Ishikawa (cell line): ENCODE data around the gene ASAP2.

Experiments
- CEBPB ChIP-seq: IDR thresholded peaks from 2 replicates; pipeline ENCODE4 v1.6.1; 2012
- CREB1 ChIP-seq: IDR thresholded peaks from 2 replicates; pipeline ENCODE4 v1.6.1; 2012; ENCODE audit warnings: low read depth
- EGR1 ChIP-seq: IDR thresholded peaks from 2 replicates; pipeline ENCODE4 v1.6.1; 2012
- EP300 ChIP-seq: IDR thresholded peaks from 2 replicates; pipeline ENCODE4 v1.6.1; 2012; ENCODE audit warnings: borderline replicate concordance
- FOXM1 ChIP-seq: IDR thresholded peaks from 2 replicates; pipeline ENCODE4 v1.6.1; 2012; ENCODE audit warnings: low read depth, borderline replicate concordance
- MAX ChIP-seq: IDR thresholded peaks from 2 replicates; pipeline ENCODE4 v1.6.1; 2012
- NFIC ChIP-seq: IDR thresholded peaks from 2 replicates; pipeline ENCODE4 v1.6.1; 2012
- RAD21 ChIP-seq: IDR thresholded peaks from 2 replicates; pipeline ENCODE4 v1.6.1; 2012; ENCODE audit warnings: low read depth
- TAF1 ChIP-seq: IDR thresholded peaks from 2 replicates; pipeline ENCODE4 v1.6.1; 2012; ENCODE audit warnings: low read depth, mild to moderate bottlenecking
- TCF12 ChIP-seq: IDR thresholded peaks from 2 replicates; pipeline ENCODE4 v1.6.1; 2012; ENCODE audit warnings: low read depth
- TEAD4 ChIP-seq: IDR thresholded peaks from 2 replicates; pipeline ENCODE4 v1.6.1; 2012
- USF1 ChIP-seq: IDR thresholded peaks from 2 replicates; pipeline ENCODE4 v1.6.1; 2012
- YY1 ChIP-seq: IDR thresholded peaks from 2 replicates; pipeline ENCODE4 v1.6.1; 2012; ENCODE audit warnings: low read depth
- ZBTB7A ChIP-seq: IDR thresholded peaks from 2 replicates; pipeline ENCODE4 v1.6.1; 2012; ENCODE audit warnings: low read depth
- TF ChIP-seq, protein P1 (sequence below): IDR thresholded peaks from 2 replicates; pipeline ENCODE4 v1.6.1; 2012; ENCODE audit warnings: low read depth, mild to moderate bottlenecking

ASAP2 gene

DNA sequence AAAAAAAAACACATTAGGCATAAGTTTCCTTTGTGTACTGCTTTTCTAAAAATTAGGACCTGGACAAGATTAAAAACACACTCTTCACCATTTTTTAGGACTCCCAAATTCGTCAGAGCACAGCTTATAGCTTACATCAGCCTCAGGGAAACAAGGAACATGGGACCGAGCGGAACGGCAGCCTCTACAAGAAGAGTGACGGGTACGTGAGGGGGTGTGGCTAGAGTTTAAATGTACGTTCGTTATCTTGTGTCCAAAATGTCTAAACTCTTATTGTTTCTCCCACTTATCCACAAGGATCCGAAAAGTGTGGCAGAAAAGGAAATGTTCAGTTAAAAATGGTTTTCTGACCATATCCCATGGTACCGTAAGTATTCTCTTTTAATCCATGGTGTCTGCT lies 137.8 kb downstream of the ASAP2 start:
- no peak for TF ChIP-seq NFIC
- no peak for TF ChIP-seq TAF1
- TF ChIP-seq RAD21 = no peak
- no peak for TF ChIP-seq TEAD4
- TF ChIP-seq YY1 = no peak
- TF ChIP-seq, protein P1, sequence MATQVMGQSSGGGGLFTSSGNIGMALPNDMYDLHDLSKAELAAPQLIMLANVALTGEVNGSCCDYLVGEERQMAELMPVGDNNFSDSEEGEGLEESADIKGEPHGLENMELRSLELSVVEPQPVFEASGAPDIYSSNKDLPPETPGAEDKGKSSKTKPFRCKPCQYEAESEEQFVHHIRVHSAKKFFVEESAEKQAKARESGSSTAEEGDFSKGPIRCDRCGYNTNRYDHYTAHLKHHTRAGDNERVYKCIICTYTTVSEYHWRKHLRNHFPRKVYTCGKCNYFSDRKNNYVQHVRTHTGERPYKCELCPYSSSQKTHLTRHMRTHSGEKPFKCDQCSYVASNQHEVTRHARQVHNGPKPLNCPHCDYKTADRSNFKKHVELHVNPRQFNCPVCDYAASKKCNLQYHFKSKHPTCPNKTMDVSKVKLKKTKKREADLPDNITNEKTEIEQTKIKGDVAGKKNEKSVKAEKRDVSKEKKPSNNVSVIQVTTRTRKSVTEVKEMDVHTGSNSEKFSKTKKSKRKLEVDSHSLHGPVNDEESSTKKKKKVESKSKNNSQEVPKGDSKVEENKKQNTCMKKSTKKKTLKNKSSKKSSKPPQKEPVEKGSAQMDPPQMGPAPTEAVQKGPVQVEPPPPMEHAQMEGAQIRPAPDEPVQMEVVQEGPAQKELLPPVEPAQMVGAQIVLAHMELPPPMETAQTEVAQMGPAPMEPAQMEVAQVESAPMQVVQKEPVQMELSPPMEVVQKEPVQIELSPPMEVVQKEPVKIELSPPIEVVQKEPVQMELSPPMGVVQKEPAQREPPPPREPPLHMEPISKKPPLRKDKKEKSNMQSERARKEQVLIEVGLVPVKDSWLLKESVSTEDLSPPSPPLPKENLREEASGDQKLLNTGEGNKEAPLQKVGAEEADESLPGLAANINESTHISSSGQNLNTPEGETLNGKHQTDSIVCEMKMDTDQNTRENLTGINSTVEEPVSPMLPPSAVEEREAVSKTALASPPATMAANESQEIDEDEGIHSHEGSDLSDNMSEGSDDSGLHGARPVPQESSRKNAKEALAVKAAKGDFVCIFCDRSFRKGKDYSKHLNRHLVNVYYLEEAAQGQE = no peak
- TF ChIP-seq ZBTB7A = no peak
- no peak for TF ChIP-seq MAX
- TF ChIP-seq EGR1 = no peak
- TF ChIP-seq CEBPB = no peak
- TF ChIP-seq FOXM1 = no peak
- TF ChIP-seq TCF12 = no peak
- no peak for TF ChIP-seq EP300
- no peak for TF ChIP-seq CREB1
- TF ChIP-seq USF1 = no peak

- TF ChIP-seq RAD21 (no peak), TCF12 (no peak), EGR1 (no peak), FOXM1 (no peak), NFIC (no peak), ZBTB7A (no peak), CREB1 (no peak), TEAD4 (no peak), TAF1 (no peak), EP300 (no peak), CEBPB (no peak)
Observed at GRCh38 chr2:9345343-9345742, 138.7 kb downstream of the ASAP2 start.

DNA sequence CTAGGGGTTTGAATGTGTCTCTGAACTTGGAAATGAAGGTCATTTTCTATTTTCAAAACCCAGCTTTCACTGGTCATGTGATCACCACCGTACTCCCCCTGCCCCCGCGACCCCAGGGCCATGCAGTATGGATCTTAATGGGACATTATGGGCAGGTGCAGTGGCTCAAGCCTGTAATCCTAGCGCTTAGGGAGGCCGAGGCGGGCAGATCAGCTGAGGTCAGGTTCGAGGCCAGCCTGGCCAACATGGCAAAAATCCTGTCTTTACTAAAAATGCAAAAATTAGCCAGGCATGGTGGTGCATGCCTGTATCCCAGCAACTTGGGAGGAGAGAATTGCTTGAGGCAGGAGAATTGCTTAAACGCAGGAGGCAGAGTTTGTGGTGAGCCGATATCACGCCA lies 139.4 kb downstream of the ASAP2 start:
- TF ChIP-seq NFIC (no peak), YY1 (no peak)

- no peak for TF ChIP-seq TEAD4
- TF ChIP-seq TAF1 = no peak
- TF ChIP-seq FOXM1 = no peak
- no peak for TF ChIP-seq CREB1
- no peak for TF ChIP-seq EP300
- TF ChIP-seq EGR1 = no peak
- no peak for TF ChIP-seq NFIC
- no peak for TF ChIP-seq YY1
- TF ChIP-seq TCF12 = no peak
- TF ChIP-seq ZBTB7A = no peak
- no peak for TF ChIP-seq CEBPB
- TF ChIP-seq RAD21 = no peak
- TF ChIP-seq, protein P1 = no peak
- TF ChIP-seq USF1 = no peak
- no peak for TF ChIP-seq MAX
Observed at GRCh38 chr2:9346885-9347284, 140.3 kb downstream of the ASAP2 start.

DNA sequence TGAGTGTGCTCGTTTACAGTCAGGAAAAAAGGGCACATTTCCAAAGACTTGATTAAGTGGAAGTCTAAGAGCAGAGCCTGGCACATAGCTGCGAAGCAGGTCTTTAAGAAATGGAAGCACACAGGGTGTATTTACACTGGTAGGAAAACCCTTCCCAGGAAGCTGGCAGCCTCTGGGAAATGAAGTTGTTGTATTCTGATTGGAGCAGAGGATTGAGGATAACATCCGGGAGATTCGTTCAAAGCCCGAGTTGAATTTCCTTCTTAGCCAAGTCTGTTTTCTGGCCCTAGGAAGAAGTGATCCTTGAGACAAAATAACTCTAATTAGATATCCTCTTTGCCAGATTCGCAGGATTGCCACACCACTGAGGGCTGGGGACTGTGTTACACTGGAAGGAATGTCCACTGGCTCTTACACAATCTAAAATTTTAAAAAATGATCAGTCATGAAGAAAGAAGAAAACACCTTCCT lies 140.8 kb downstream of the ASAP2 start:
- TF ChIP-seq USF1 = no peak
- TF ChIP-seq NFIC = no peak

- no peak for TF ChIP-seq MAX
- TF ChIP-seq, protein P1 = no peak
- TF ChIP-seq NFIC = no peak
- no peak for TF ChIP-seq ZBTB7A
- TF ChIP-seq YY1 = no peak
- no peak for TF ChIP-seq EGR1
- no peak for TF ChIP-seq CEBPB
- no peak for TF ChIP-seq FOXM1
- no peak for TF ChIP-seq TEAD4
Observed at GRCh38 chr2:9354318-9354717, 147.7 kb downstream of the ASAP2 start.
